CD4-positive, alpha-beta T cell (primary cell): Measurements from ENCODE around the gene DYNC2LI1. TPM values are rescaled to one million over a fixed set of nuclear protein-coding genes. Genes with fewer than 3 reads are reported as not detected.

ENCODE experiments used
- ATAC-seq: fragments of 200-7000 bp; cut with Tn5 transposase; one replicate; pipeline ENCODE4 v1.10.0; 2022; ENCODE audit warnings: mild to moderate bottlenecking; ENCODE audit not compliant: poor library complexity
- CTCF ChIA-PET: fragments of 350-600 bp; sonication (Branson Sonifier 250); formaldehyde crosslinking; loops from one replicate; lab custom pipeline; 2021; ENCODE audit warnings: antibody characterized with exemption, inconsistent platforms; lab: Charles Lee
- POLR2A ChIA-PET: fragments of 350-600 bp; sonication (Branson Sonifier 250); formaldehyde crosslinking; loops from one replicate; lab custom pipeline; 2021; ENCODE audit warnings: antibody characterized with exemption, inconsistent platforms; lab: Charles Lee
- DNase-seq, 14 experiments: peaks; one replicate each; pipeline ENCODE4 v3.0.0-alpha.2; 2013 to 2020; ENCODE audit warnings: mixed read lengths in 2 of 14
- H3K27ac ChIP-seq, 2 donors: one replicate each; pipeline versions ENCODE4 v1.5.1 to v1.7.0; 2013; ENCODE audit warnings: low read length in 2 of 2, low read depth in 1 of 2, mild to moderate bottlenecking in 1 of 2
- H3K27me3 ChIP-seq, 2 experiments: 1 replicate in 1 of 2; 2 replicates in 1 of 2; pipeline versions ENCODE4 v1.6.1 to v1.7.0; 2013; ENCODE audit warnings: low read length in 2 of 2, control low read depth in 1 of 2, mild to moderate bottlenecking in 1 of 2, moderate library complexity in 1 of 2; ENCODE audit not compliant: insufficient read depth in 2 of 2, control insufficient read depth in 1 of 2
- H3K36me3 ChIP-seq: one replicate; pipeline ENCODE4 v1.6.1; 2013; ENCODE audit warnings: low read length, control low read depth; ENCODE audit not compliant: insufficient read depth
- H3K4me1 ChIP-seq: one replicate; pipeline ENCODE4 v1.6.1; 2013; ENCODE audit warnings: low read length, control low read depth; ENCODE audit not compliant: insufficient read depth
- H3K4me3 ChIP-seq: one replicate; pipeline ENCODE4 v1.5.1; 2013; ENCODE audit warnings: mild to moderate bottlenecking, low read length, moderate library complexity
- H3K9me3 ChIP-seq, 2 experiments: 1 replicate in 1 of 2; 2 replicates in 1 of 2; pipeline versions ENCODE4 v1.6.1 to v1.7.0; 2013; ENCODE audit warnings: low read length in 2 of 2, mild to moderate bottlenecking in 2 of 2, control low read depth in 1 of 2, moderate library complexity in 1 of 2; ENCODE audit not compliant: control insufficient read depth in 1 of 2, insufficient read depth in 1 of 2
- H3K27ac Mint-ChIP-seq: one replicate; pipeline ENCODE4 v1.8.0; 2020; ENCODE audit warnings: mixed read lengths
- H3K27me3 Mint-ChIP-seq: one replicate; pipeline ENCODE4 v1.8.0; 2021; ENCODE audit warnings: mixed read lengths
- H3K36me3 Mint-ChIP-seq: one replicate; pipeline ENCODE4 v1.8.0; 2021; ENCODE audit warnings: low read depth, mixed read lengths
- H3K4me1 Mint-ChIP-seq: one replicate; pipeline ENCODE4 v1.8.0; 2021; ENCODE audit warnings: low read depth, mixed read lengths
- H3K4me3 Mint-ChIP-seq: one replicate; pipeline ENCODE4 v1.8.0; 2020; ENCODE audit warnings: mild to moderate bottlenecking, mixed read lengths
- H3K9me3 Mint-ChIP-seq: one replicate; pipeline ENCODE4 v1.8.0; 2020; ENCODE audit warnings: mixed read lengths
- intact Hi-C, 2 experiments: fragments of 100-400 bp; cut with DNase I in 1 of 2; cut with micrococcal nuclease in 1 of 2; formaldehyde crosslinking; loops; one replicate each; pipeline versions ENCODE4 v1.15.1 to v1.9.0; 2023 to 2025; cut with DNase I, micrococcal nuclease
- total RNA-seq, 174 experiments: library from RNA in 2 of 174; stranded (reverse) in 2 of 174; gene quantifications; one replicate each; pipeline ENCODE4 v1.2.3 and lab custom pipeline; 2021 to 2026
- TF ChIP-seq, protein P1 (sequence below): fragments of 200-600 bp; IDR thresholded peaks from one replicate; pipeline ENCODE4 v1.8.0; 2022; ENCODE audit warnings: antibody characterized with exemption, mild to moderate bottlenecking

The DYNC2LI1 gene
- total RNA-seq, 2 experiments from 2014 or later = 2.1 to 2.2 TPM

DNA sequence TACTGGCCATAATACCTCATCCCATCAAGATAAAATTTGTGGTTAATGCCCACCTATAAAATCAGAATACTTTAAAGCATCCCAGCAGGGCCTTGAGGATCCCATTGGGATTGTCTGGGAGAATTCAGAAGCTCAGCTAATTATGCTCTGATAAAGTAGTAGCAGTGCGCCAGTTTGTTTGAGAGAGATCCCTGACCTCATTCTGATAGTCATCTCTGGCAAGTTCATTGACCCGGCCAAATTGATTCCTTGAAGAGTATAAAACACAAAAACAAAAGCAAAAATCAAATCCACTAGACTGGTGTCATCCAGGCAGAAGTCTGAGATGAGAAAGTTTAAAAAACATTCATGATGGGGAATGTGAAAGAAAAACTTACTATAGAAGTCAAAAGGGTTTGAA is 50.7 kb downstream of the DYNC2LI1 start:
- CTCF ChIA-PET = no interaction called here
- Histone ChIP-seq H3K9me3 (no peaks in the 10 kb centered on the region), H3K36me3 (no peaks in the 10 kb centered on the region), H3K27me3 (peaks cover 5 to 18% of the 10 kb centered on the region in 2 experiments), H3K4me3 (no peak overlapping the region), H3K27ac (no peak overlapping the region), H3K4me1 (no peaks in the 10 kb centered on the region)
- no peak for DNase-seq
- TF ChIP-seq, protein P1, sequence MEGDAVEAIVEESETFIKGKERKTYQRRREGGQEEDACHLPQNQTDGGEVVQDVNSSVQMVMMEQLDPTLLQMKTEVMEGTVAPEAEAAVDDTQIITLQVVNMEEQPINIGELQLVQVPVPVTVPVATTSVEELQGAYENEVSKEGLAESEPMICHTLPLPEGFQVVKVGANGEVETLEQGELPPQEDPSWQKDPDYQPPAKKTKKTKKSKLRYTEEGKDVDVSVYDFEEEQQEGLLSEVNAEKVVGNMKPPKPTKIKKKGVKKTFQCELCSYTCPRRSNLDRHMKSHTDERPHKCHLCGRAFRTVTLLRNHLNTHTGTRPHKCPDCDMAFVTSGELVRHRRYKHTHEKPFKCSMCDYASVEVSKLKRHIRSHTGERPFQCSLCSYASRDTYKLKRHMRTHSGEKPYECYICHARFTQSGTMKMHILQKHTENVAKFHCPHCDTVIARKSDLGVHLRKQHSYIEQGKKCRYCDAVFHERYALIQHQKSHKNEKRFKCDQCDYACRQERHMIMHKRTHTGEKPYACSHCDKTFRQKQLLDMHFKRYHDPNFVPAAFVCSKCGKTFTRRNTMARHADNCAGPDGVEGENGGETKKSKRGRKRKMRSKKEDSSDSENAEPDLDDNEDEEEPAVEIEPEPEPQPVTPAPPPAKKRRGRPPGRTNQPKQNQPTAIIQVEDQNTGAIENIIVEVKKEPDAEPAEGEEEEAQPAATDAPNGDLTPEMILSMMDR = no peak
- Mint-ChIP-seq H3K27me3 (peaks cover 44% of the 10 kb centered on the region), H3K4me1 (no peaks in the 10 kb centered on the region), H3K27ac (no peak overlapping the region), H3K9me3 (no peaks in the 10 kb centered on the region), H3K36me3 (no peaks in the 10 kb centered on the region), H3K4me3 (no peak overlapping the region)
- POLR2A ChIA-PET = no interaction called here
- no peak for ATAC-seq
- intact Hi-C loops = no loop called here

DNA sequence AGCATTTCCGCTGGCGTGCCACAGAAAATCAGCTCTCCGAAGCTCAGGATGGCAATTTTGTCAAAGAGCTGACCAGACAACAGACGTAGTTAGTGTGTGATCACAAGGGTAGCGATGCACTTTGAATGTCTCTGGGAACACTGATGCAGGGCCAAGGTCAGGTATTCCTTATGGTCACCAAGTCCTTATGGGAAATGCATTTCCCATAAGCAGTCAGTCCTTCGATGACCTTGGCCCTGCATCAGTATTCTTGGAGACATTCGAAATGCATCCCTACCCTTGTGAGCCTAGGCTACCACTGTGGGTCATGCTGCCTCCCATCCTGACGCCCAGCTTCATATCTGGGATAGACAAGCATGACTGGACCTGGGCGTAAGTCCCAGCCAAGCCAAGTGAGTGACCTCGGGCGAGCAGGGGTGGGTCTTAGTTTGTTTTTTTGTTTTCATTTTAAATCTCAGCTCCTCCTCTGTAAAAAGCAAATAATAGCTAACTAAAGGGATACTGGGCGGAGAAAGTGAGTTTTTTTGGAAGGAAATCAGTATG is 51.2 kb downstream of the DYNC2LI1 start:
- ChIA-PET POLR2A (no interaction called here), CTCF (no interaction called here)
- Histone ChIP-seq H3K36me3 (no peaks in the 10 kb centered on the region), H3K27ac (no peak overlapping the region), H3K27me3 (peaks cover 5 to 23% of the 10 kb centered on the region in 2 experiments), H3K4me1 (no peaks in the 10 kb centered on the region), H3K4me3 (no peak overlapping the region), H3K9me3 (no peaks in the 10 kb centered on the region)
- Mint-ChIP-seq H3K27ac (no peak overlapping the region), H3K36me3 (no peaks in the 10 kb centered on the region), H3K4me1 (no peaks in the 10 kb centered on the region), H3K4me3 (no peak overlapping the region), H3K9me3 (no peaks in the 10 kb centered on the region), H3K27me3 (peaks cover 49% of the 10 kb centered on the region)
- TF ChIP-seq, protein P1 = no peak
- ATAC-seq = no peak
- intact Hi-C loops = no loop called here
- no peak for DNase-seq

DNA sequence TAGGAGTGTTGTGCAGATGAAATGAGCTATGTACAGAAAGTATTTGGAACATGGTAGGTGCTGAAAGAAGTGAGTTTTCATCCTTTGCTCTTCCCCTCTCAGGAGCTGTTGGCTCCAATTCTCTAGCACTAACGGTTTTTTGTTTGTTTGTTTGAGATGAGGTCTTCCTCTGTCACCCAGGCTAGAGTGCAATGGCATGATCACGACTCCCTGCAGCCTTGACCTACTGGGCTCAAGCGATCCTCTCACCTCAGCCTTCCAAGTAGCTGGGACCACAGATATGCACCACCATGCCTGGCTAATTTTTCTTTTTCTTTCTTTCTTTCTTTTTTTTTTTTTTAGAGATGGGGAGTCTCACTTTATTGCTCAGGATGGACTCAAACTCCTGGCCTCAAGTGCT is 52.0 kb downstream of the DYNC2LI1 start:
- H3K36me3 Mint-ChIP-seq = no peaks in the 10 kb centered on the region
- no peak overlapping the region for H3K27ac ChIP-seq
- H3K36me3 ChIP-seq = no peaks in the 10 kb centered on the region
- H3K4me1 ChIP-seq = no peaks in the 10 kb centered on the region
- no peaks in the 10 kb centered on the region for H3K9me3 ChIP-seq
- H3K4me3 Mint-ChIP-seq = no peak overlapping the region
- POLR2A ChIA-PET = no interaction called here
- H3K27ac Mint-ChIP-seq = no peak overlapping the region
- TF ChIP-seq, protein P1 = no peak
- no peaks in the 10 kb centered on the region for H3K4me1 Mint-ChIP-seq
- H3K27me3 Mint-ChIP-seq = peaks cover 55% of the 10 kb centered on the region
- no peak overlapping the region for H3K4me3 ChIP-seq
- H3K27me3 ChIP-seq = peaks cover 8 to 30% of the 10 kb centered on the region in 2 experiments
- CTCF ChIA-PET = no interaction called here
- DNase-seq = no peak
- H3K9me3 Mint-ChIP-seq = no peaks in the 10 kb centered on the region
- intact Hi-C loops = no loop called here
- ATAC-seq = no peak
